HT1080 (cell line): ENCODE measurements around the gene COX6A1. TPM values are rescaled to one million over a fixed set of nuclear protein-coding genes. Genes with fewer than 3 reads are reported as not detected.
"Not testable (repeated sequence)": the region's sequence is repeated elsewhere in the genome, so short reads cannot be mapped to it uniquely, and the experiment has no call there.

Experiments used
- DNase-seq: peaks from one replicate; pipeline ENCODE4 v3.0.0-alpha.2; 2015; ENCODE audit warnings: low read depth
- total RNA-seq: library from RNA; depleted of rRNA; stranded (reverse); fragments of >200 nt; shearing (Covaris generic); gene quantifications from 2 replicates; pipeline ENCODE4 v1.2.3, GENCODE V29; 2014

COX6A1 gene
- total RNA-seq, 1 experiment from 2014 or later: 740 TPM

DNA sequence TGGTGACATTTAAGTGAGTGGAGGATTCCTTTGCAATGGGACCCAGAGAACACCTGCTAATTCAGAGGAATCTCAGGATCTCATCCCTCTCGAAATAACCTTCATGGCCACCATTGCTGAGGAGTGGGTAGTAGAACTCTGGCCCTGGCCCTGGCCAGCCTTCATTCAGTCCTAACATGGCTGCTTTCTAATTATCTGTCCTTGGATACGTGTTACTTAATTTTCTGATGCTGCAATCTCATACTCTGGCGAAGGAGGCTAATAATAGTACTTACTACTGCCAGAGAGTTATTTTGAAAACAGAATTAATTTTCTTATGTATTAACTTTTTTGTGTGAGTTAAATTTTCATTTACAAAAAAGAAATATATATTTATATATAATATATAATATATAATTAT, 12.1 kb upstream of the COX6A1 start:
- DNase-seq: no peak

DNA sequence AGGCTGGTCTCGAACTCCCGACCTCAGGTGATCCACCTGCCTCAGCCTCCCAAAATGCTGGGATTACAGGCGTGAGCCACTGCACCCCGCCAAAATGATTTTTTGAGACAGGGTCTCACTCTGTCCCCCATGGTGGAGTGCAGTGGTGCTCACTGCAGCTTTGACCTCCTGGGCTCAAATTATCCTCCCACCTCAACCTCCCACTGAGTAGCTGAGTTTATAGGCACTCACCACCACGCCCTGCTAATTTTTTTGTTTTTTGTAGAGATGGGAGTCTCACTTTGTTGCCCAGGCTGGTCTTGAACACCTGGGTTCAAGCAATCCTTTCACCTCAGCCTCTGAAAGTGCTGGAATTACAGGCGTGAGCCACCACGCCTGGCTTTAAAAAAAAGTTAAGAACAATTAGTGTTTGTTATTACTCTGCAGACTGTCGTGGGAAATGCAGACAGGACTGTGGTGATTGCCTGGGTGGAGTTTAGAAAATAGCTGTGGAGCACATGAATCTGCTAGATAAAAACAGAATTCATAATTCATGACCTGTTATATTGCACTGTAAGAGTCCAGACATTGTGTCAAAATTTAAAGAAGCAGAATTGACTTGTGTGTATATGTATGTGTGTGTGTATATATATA, 9.2 kb upstream of the COX6A1 start:
- no peak for DNase-seq

DNA sequence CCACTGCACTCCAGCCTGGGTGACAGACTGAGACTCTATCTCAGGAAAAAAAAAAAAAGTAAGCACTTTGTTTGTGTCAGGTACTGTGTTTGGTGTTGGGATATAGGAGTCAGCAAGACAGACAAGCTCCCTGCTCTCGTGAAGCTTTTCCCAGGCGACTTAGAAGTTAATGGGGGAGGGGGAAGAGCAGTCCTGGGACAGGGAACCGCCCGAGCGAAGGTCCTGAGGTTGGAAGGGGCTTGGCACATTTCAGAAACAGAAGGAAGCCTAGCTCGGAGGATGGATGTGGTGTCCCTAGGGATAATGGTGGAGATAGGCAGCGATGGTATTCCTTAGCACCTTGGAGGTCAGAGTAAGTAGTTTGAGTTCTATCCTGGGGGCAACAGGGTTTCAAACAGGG, 8.5 kb upstream of the COX6A1 start:
- DNase-seq: no peak

DNA sequence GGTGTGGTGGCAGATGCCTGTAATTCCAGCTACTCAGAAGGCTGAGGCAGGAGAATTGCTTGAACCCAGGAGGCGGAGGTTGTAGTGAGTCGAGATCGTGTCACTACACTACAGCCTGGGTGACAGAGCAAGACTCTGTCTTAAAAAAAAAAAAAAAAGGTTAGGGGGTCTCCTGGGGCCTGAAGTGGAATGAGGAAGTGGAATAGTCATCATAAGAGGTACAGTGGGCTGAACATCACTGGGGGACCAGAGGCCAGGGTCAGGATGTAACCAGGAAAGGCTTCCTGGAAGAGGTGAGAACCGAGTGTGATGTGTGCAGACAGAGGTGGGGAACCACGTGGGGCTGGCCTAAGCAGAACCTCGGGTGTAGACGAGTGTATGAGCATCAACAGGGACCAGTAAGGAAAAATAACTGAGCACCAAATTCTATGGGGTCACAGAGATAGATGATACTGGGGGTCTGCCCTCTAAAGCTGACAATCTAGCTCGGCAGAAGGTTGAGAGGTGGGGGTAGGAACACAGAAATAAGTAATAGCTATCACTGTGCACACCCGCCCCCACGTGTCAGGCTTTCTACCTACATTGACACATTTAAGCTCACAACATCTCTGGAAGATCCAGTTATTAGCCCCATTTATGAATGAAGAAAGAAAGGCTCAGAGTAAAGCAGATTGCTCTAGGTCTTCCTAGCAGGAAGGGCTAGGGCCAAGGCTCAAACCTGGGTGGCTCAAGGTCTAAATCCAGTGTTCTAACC, 5.0 kb upstream of the COX6A1 start:
- DNase-seq: no peak

DNA sequence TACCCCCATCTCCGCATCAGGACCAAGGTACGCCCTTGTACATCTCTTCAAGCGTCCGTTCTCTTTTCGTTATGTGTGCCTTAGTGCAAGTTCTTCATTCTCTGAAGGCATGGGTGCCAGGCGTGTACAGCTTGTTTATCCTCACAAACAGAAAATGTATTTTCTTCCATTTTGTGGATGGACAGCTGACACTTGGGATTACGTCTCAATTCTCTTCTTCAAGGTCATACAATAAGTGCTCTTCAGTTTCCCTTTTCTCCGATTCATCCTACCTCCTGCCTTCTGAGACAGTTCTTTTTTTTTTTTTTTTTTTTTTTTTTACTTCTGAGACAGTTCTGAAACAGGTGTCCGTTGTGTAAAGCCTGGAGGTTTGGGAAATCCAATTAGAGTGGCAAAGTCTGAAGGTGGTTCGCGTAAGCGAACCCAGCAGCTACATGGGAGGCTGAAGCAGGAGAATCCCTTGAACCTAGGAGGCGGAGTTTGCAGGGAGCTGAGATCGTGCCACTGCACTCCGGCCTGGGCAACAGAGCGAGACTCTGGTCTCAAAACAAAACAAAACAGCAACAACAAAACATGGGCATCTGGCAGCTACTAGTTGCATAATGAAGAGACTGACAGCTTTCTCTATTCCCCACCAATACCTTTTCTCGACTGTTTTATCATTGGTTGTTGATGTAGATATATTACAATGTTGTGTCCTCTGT, 734 bp downstream of the COX6A1 start:
- DNase-seq: no peak

DNA sequence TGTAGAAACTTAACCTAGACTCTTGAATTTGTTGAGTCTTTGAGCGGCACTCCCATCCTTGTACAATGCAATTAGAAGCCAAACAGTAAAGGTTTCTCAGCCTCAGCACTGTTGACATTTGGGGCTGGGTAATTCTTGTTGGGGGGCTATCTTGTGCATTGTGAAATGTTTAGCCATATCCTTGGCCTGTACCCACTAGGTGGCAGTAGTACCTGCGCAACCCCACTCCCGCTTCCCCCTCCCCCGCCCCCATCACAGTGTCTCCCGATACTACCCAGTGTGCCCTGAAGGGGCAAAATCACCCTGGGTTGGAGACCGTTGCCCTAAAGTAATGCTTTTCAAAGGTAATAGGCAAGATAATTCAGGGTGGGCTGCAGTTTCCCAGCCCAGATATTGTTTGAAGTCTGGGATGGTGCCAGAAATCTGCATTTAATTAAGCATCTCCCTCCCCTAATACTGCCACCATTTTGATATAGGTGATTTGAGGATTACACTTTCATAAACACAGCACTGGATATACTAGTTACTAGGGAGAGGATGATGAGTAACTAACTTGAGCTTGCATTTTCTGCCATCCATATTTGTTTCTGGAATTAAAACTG, 1.8 kb downstream of the COX6A1 start:
- DNase-seq: peak; percentile 61

DNA sequence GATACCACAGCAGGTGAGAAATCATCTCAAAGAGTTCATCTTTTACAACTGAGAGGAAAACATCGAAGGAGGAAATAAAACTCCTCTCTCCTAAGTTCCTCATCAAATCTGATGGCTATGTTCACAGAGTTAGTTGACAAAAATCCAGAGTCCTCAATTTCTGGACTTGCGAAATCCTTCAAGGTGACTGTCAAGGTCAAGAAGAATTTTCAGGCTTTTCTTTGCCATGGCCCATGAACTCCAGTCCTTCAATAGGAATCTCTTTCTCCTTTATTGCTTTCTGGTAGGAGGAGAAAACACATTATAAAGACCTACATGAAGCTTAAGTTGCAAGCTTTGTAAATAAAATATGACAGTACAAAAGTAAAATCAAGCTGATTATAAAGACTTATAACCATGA, 6.8 kb downstream of the COX6A1 start:
- DNase-seq: no peak

DNA sequence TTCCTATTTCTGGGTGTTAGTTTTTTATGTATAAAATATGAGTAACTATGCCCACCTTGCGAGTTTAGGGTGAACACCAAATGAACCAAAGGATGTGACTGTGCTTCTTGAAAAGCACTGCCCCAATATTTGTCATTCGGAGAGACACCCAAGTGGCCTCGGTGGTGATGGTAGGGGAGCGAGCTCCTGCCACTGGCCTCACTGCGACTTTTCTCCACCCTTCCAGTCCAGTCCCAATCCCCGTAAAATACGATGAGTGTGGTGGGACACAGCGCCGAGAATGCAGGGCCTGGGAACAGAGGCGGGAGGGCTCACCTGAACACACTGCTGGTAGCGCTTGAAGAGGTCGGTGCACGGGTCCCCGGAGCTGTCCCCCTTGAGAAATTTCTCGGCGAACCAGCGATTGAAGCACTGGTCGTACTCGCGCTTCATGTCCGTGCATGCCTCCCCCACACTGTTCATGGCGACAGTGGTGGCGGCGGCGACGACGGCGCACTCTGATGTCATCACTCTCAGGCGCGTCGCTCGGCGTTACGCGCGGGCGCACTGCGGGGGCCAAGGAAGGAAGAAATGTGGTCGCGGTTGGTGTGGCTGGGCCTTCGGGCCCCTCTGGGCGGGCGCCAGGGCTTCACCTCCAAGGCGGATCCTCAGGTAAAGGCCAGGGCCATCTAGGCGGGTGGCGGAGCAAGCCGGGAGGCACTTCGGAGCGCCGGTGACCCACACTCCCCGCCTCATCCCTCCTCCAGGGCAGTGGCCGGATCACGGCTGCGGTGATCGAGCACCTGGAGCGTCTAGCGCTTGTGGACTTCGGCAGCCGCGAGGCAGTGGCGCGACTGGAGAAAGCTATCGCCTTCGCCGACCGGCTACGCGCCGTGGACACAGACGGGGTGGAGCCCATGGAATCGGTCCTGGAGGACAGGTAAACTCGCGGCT, 8.3 kb downstream of the COX6A1 start, which contains the start of the genes GATC and TRIAP1:
GATC (plus strand) TSS at position 534 of the 933 bp plus-strand sequence; CDS start at position 571, 37 bp downstream.
TRIAP1 (minus strand) TSS at position 474 of the 933 bp plus-strand sequence; CDS start at position 462, 12 bp downstream.
- peak; percentile 84 for DNase-seq

DNA sequence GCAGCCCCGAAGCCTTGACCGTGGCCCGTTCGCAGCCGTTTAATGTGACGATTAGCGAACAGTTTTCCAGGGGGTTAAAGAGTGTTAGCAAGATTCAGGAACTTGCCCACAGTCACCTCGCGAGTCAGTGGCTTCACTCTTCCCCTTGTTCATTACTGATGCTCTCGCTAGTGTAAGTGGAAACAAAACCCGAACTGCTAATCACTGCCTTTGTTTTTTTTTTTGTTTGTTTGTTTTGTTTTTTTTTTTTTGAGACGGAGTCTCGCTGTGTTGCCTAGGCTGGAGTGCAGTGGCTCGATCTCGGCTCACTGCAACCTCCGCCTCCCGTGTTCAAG, 8.9 kb downstream of the COX6A1 start:
- not testable (repeated sequence) for DNase-seq

DNA sequence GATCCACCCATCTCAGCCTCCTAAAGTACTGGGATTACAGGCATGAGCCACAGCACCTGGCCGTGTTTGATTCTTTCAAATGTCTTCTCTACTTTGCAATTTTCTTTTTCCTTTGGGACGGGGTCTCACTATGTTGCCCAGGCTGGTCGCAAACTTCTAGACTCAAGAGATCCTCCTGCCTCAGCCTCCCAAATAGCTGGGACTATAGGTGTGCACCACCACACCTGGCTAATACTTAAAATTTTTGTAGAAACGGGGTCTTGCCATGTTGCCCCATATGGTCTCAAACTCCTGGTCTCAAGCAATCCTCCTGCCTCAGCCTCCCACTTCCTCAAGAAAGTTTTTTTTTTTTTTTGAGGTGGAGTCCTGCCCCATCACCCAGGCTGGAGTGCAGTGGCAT, 10.1 kb downstream of the COX6A1 start:
- DNase-seq: no peak

DNA sequence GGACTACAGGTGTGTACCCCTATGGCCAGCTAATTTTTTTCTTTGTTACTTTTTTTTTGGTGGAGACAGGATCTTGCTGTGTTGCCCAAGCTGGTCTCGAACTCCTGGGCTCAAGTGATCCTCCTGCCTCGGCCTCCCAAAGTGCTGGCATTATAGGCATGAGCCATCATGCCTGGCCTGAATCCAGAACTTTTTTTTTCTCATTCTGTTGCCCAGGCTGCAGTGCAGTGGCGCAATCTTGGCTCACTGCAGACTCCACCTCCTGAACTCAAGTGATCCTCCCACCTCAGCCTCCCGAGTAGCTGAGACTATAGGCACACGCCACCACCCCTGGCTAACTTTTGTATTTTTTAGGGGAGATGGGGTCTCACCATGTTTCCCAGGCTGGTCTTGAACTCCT, 14.6 kb downstream of the COX6A1 start:
- DNase-seq: peak; percentile 48

DNA sequence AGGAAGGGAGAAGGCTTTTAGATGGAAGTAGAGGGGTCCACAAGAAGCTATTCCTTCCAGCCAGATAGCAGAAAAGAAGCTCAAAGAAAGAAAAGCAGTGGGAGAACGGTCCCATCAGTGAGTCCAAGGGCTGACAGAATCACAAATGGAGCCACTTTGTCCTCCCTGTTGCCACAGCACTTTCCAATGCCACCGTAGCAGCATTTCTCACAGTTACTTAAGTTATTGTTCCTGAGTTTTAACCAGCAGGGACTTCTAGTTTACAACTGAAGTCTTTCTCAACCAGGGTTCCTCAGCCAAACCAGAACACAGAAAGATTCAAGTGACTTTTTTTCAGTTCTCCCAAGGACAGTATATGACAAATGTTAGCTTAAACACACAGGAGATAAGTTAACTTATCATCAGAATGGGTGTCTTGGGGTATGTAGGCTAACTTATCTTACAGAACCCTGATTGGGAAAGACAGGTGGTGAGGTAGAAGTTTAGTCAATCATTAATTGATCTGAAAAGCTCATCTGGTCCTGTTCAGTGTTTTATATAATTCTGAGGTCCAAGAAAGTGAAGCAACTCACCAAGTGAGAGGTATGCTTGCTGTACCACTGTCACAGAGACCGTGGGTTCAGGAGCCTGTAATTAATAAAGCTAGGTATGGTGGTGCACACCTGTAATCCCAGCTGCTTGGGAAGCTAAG, 15.3 kb downstream of the COX6A1 start:
- no peak for DNase-seq

DNA sequence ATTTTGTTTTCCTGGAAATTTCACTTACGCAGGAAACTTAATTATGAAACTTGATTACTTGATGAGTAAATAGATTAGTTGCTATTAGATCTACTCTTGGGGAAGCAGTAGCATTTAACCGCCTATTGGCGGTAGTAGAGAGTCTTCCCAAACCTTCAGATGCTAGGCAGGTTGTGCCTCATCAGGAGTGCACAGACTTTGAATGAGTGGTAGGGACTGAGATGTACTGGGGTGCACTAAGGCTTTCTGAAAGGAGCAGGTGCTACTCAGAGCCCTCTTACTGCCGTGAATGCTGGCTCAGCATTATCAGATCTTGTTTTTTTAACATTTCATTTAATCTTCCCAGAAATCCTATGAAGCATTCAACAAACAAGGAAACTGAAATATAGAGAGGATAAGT, 16.1 kb downstream of the COX6A1 start:
- DNase-seq: no peak

DNA sequence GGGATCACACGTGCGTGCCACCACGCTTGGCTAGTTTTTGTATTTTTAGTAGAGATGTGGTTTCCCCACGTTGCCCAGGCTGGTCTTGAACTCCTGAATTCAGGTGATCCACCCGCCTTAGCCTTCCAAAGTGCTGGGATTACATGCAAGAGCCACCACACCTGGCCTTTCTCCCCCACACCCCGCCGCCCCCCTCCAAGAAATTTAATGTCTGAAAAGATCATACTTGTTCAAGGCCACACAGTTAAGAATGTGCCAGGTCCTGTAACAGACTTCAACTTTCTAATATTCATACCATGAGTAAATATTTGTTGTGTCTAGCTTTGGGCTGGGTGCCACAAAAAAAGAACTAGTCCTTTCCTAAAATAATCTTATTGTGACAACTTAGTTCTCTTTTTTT, 17.4 kb downstream of the COX6A1 start:
- DNase-seq: no peak

DNA sequence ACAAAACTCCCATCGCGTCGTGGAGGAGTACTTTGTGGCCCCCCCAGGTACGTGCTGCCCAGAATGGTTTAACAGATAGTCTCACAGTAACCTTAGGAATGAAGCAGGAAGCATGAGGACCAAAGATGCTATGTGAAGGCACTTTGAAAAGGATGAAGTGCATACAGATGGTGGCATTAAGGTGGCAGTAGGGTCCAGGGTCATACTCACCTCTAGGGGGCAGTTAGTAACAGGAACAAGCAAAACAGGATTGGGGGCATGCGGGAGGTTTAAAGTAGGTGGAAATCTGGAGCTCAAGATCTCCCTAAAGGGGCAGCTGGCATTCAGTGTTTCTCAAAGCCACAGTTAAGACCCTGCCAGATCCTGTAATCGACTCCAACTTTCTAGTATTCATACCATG, 19.2 kb downstream of the COX6A1 start:
- DNase-seq: no peak

DNA sequence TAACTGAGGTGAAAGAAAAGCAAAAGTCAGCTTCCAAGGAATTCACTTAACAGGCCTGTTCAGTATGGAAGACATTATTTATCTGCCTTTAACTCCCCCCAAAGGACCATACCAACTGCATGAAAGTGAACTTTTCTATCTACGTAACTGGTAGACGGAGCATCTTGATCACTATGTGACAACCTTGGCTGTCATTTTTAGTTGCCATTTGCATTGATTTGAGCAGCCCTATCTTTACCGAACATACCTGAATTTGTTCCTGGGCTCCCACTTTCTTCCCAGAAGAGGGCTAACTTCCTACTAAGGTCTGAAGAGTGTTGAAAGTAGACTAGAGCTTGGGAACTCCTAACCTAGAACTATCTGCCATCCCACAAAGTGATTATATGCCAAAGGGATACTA, 22.2 kb downstream of the COX6A1 start:
- DNase-seq: no peak

DNA sequence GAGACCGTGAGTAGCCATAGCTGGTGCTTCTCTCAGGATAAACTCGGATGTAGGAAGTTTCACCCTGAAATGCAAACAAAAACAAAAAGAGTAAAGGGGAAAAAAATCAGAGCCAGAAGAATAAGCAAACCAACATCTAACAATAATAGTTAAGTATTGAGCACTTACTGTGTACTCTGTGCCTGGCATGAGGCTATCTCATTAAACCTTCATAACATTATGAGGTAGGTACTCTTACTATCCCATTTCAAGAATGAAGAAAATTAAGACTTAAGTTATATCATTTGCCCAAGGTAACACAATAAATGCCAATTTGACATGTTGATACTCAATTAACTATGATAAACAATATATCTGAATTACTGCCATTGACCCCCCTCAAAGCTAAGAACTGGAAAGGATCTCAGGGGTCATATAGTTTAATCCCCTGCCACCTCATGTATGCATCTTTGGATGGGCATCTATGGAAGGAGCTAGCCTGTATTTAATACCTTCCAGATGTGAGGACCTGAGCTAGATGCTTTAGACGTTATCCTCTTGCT, 24.3 kb downstream of the COX6A1 start:
- DNase-seq: no peak

DNA sequence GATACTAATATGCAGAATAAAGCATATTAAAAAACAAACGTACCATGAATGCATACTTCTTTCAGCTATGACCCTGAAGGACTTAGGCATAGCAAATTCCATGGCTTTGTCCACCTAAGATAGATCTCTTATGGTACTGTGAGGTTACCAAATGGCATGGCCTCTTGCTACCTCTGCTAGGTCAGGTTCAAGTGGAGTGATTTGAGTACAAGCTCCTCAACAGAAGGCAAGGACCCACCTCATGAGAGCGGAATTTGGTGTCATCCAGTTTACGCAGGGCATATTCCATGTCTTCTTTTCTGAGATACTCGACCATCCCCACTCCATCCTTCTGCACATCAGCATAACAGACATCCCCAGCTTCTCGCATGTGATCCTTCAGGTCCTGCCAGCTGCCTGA, 25.8 kb downstream of the COX6A1 start:
- no peak for DNase-seq

DNA sequence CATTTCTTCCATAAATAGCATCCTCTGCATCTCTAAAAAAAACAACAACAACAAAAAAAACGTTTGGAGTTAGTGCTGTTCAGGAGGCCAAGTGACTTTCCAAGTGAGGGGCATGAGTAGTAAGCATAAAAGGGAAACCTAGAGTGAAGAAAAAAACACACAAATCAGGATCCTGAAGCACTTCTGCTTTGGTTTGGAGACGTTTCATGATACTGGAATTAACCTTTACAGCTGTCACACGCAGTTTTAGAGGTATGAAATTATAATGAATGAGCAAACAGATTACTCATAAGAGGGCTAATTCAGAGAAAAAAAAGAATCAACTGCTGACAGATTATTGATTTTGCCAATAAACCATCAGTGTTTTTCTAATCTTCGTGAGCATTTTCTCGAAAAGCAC, 27.8 kb downstream of the COX6A1 start:
- DNase-seq: no peak
